Measurements from ENCODE around the gene TUBB6. TPM values are rescaled to one million over a fixed set of nuclear protein-coding genes. Genes with fewer than 3 reads are reported as not detected.

Gene TUBB6
- total RNA-seq, 1 donor from 2014 or later = 35.6 TPM

GRCh38 chr18:12304351-12305210 lies 3.5 kb upstream of the TUBB6 start:
- TF ChIP-seq CTCF (IDR thresholded peaks at IDR 0.05; ENCODE audit: partially characterized antibody, unreplicated experiment) = no peak
- H3K4me3 Mint-ChIP-seq (ENCODE audit: unreplicated experiment) = no peak overlapping the region
- no peak for DNase-seq
- H3K4me1 Mint-ChIP-seq (ENCODE audit: low read depth, unreplicated experiment) = peaks cover 6% of the 10 kb centered on the region
- H3K36me3 Mint-ChIP-seq (ENCODE audit: unreplicated experiment) = no peaks in the 10 kb centered on the region
- peaks cover 14% of the 10 kb centered on the region for H3K27me3 Mint-ChIP-seq (ENCODE audit: unreplicated experiment)
- no peak overlapping the region for H3K27ac Mint-ChIP-seq (ENCODE audit: unreplicated experiment)
- H3K9me3 Mint-ChIP-seq (ENCODE audit: unreplicated experiment) = peaks cover 6% of the 10 kb centered on the region

- DNase-seq = no peak
- peaks cover 6% of the 10 kb centered on the region for H3K9me3 Mint-ChIP-seq (ENCODE audit: unreplicated experiment)
- H3K27ac Mint-ChIP-seq (ENCODE audit: unreplicated experiment) = no peak overlapping the region
- H3K36me3 Mint-ChIP-seq (ENCODE audit: unreplicated experiment) = no peaks in the 10 kb centered on the region
- H3K4me3 Mint-ChIP-seq (ENCODE audit: unreplicated experiment) = no peak overlapping the region
- H3K27me3 Mint-ChIP-seq (ENCODE audit: unreplicated experiment) = peaks cover 14% of the 10 kb centered on the region
- TF ChIP-seq CTCF (IDR thresholded peaks at IDR 0.05; ENCODE audit: partially characterized antibody, unreplicated experiment) = no peak
- H3K4me1 Mint-ChIP-seq (ENCODE audit: low read depth, unreplicated experiment) = peaks cover 9% of the 10 kb centered on the region
Observed at GRCh38 chr18:12305211-12305610, 2.8 kb upstream of the TUBB6 start.

GRCh38 chr18:12305930-12306629 lies 2.0 kb upstream of the TUBB6 start:
- peaks cover 14% of the 10 kb centered on the region for H3K27me3 Mint-ChIP-seq (ENCODE audit: unreplicated experiment)
- peaks cover 7% of the 10 kb centered on the region for H3K9me3 Mint-ChIP-seq (ENCODE audit: unreplicated experiment)
- no peak for DNase-seq
- TF ChIP-seq CTCF (IDR thresholded peaks at IDR 0.05; ENCODE audit: partially characterized antibody, unreplicated experiment) = no peak
- H3K4me1 Mint-ChIP-seq (ENCODE audit: low read depth, unreplicated experiment) = peaks cover 9% of the 10 kb centered on the region
- no peak overlapping the region for H3K27ac Mint-ChIP-seq (ENCODE audit: unreplicated experiment)
- H3K4me3 Mint-ChIP-seq (ENCODE audit: unreplicated experiment) = no peak overlapping the region
- H3K36me3 Mint-ChIP-seq (ENCODE audit: unreplicated experiment) = peaks cover 6% of the 10 kb centered on the region

GRCh38 chr18:12306752-12307700 lies 1.0 kb upstream of the TUBB6 start:
- TF ChIP-seq CTCF (IDR thresholded peaks at IDR 0.05; ENCODE audit: partially characterized antibody, unreplicated experiment) = no peak
- peak; percentile 38 for DNase-seq
- peaks cover 14% of the 10 kb centered on the region for H3K27me3 Mint-ChIP-seq (ENCODE audit: unreplicated experiment)
- no peak overlapping the region for H3K27ac Mint-ChIP-seq (ENCODE audit: unreplicated experiment)
- H3K9me3 Mint-ChIP-seq (ENCODE audit: unreplicated experiment) = peaks cover 7% of the 10 kb centered on the region
- H3K4me1 Mint-ChIP-seq (ENCODE audit: low read depth, unreplicated experiment) = peaks cover 9% of the 10 kb centered on the region
- H3K36me3 Mint-ChIP-seq (ENCODE audit: unreplicated experiment) = peaks cover 11% of the 10 kb centered on the region
- peak overlapping the region; percentile 80 for H3K4me3 Mint-ChIP-seq (ENCODE audit: unreplicated experiment)
